GM20000 (cell line): ENCODE data around the gene LRRC10.

Experiments used
- DNase-seq: peaks from one replicate; pipeline ENCODE4 v3.0.0; 2012; ENCODE audit warnings: low spot score
- CTCF ChIP-seq: IDR thresholded peaks from 2 replicates; pipeline ENCODE4 v1.5.1; 2012; ENCODE audit warnings: mild to moderate bottlenecking, control low read depth; ENCODE audit errors: extremely low read depth, missing control alignments

The LRRC10 gene

GRCh38 chr12:69649529-69649928 is 38.8 kb upstream of the LRRC10 start:
- no peak for TF ChIP-seq CTCF
- DNase-seq = no peak

GRCh38 chr12:69648476-69648875 is 37.8 kb upstream of the LRRC10 start:
- no peak for TF ChIP-seq CTCF
- no peak for DNase-seq

- TF ChIP-seq CTCF = no peak
- DNase-seq = no peak
Observed at GRCh38 chr12:69647178-69647577, 36.5 kb upstream of the LRRC10 start.

- TF ChIP-seq CTCF = no peak
- no peak for DNase-seq
Observed at GRCh38 chr12:69645031-69645430, 34.3 kb upstream of the LRRC10 start.

GRCh38 chr12:69644511-69644910 is 33.8 kb upstream of the LRRC10 start:
- DNase-seq = no peak
- TF ChIP-seq CTCF = no peak

GRCh38 chr12:69642531-69642930 is 31.8 kb upstream of the LRRC10 start:
- DNase-seq = no peak
- TF ChIP-seq CTCF = no peak

- TF ChIP-seq CTCF = no peak
- DNase-seq = no peak
Observed at GRCh38 chr12:69641546-69641945, 30.8 kb upstream of the LRRC10 start.

GRCh38 chr12:69639400-69640016 is 28.8 kb upstream of the LRRC10 start:
- peak; percentile 73 for DNase-seq
- peak; percentile 71 for TF ChIP-seq CTCF
